ENCODE results near the gene AGAP1.

Gene AGAP1

DNA sequence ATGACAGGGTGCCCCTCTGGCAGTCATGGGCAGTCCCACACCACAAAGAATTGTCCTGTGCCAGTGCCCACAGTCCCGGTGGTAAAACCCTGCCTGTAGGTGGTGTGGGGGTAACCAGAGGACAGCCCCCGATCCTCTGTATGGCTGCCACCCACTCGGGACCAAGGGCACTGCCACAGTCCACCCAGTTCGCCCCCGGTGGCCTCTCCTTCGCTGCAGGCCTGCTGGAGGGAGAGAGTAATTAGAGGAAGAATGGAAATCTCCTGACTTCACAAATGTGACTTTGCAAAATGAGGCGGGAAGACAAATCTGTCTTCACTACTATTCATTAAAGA, 663.0 kb downstream of the AGAP1 start:
- no peak for DNase-seq (ENCODE audit: low read depth, low spot score)

DNA sequence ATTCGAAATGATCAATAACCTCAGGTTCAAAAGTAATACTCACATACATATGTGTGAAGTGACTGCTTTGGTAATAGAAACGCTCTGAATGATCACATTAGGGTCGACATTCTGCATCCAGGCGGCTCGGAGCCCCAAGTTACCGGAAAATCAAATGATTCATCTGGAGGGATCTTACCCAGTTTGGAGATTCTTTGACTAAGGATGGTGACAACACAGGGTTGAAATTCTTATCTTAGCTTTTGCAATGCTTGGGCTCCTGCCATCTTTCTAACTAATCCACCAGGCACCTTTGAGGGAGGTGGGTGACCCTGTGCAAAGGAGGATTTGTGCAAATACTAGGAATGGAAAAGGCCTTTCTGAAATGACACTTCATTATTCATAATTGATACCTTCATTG, 663.5 kb downstream of the AGAP1 start:
- no peak for DNase-seq (ENCODE audit: low read depth, low spot score)

DNA sequence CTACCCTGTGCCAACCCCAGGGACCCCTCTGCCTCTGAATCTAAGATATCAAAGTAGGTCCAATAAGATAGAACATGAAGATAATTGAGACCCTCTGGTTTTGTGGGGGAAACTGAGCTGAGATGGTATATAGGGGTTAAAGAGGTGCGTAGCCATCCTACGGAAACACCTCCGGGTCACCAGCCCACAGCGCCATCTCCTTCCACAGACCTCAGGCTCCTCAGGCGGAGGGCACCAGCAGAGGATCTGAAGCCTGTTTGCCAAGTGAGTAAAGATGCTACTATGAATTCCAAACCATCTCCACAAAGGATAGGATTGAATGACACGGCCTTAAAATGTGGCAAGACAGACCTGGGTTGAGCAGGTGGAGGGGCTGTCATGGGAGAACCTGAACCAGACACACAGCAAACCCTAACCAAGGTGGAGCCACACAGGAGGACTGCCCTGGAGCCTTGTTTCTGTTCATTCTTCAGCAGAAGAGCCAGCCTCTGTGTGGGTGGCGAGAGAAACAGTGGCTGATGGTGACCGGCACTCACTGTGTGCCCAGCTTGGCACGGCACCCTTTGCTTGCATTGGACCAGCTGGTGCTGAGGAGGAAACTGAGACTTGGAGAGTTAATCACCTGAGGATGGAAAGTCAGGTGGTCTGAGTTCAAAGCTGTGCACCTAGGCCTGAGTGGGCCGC, 664.1 kb downstream of the AGAP1 start:
- no peak for DNase-seq (ENCODE audit: low read depth, low spot score)

DNA sequence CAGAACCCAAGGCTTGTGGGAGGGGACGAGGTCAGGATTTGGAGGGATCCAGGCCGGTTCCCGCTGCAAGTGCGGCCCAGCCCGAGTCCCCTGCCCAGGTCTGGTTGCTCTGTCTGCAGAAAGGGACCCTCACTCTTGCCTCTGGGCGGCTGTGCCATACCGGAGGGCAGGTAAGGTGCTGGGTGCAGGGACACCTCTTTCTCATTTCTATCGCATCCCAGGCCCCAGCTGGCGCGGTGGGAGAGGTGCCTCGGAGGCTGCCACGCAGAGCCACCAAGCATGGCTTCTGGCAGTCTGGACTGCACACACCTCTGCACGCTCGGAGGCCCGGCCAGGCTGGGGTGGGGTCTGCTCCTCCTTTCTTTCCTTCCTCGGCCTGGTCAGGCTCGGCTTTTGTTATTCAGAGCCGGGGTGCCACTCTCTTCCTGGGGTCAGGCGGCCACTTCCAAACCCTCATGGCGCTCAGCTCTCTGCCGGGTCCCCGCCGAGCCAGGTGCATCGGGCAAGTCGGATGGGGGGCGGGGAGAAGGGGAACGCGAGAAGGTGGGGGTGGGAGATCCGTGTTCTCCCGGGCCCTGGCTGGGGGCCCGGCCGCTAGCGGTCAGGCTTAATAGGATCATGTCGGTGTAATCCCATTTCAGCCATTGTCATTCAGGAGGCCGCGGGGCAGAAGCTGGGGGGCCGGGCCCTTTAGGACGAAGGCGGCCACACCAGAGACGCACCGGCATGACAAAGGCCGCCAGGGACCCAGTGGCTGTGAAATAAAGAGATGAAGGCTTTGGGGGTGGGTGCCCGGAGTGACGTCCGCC, 665.3 kb downstream of the AGAP1 start:
- no peak for DNase-seq (ENCODE audit: low read depth, low spot score)

DNA sequence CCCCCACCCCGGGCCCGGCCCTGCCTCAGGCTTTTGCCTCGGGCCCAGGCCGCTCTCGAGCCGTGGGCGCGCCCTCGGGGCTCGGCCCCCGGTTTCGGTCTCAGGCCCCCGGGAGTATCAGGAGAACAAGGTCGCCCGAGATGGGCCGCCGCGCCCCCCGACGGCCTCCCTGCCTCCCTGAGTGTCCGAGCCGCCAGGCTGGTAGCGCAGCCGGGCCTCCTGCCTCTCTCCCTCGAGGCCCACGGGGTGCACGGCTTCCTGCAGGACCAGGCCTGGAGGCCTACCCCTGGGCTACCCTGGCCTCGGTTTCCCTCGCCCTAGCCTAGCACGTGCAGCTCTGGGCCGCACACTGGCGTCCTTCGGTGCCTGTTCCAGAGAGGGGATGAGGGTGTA, 665.9 kb downstream of the AGAP1 start:
- no peak for DNase-seq (ENCODE audit: low read depth, low spot score)

DNA sequence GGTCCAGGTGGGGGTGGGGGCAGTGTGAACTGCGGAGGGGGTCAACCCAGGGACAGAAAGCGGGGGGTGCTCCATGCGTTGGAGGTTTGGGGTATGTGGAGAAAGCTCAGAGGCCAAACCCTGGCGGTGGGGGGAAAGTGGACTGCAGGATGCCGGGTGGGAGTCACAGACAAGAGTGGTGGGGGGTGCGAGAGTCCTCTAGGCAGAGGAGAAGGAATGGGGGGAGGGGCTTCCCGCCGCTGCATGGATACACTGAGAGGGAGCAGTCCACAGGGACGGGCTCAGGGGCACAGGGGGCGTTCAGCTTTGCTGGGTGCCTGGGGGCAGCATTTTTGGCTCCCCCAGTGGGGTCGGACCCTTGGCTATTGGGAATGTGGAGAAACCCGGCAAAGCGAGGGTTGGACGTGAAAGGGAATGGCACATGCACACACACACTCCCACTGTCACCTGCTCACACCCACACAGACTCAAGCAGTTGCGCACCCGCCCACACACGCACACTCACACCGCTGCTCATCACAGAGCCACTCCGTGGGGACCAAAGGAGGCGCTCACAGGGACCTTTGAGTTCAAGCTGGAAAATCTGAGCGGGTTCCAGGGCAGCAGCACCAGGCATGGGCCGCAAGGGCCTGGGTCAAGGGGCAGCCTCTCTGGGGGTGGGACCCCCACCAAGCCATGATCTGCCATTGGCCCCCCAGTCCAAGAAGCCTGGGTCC, 666.7 kb downstream of the AGAP1 start:
- DNase-seq (ENCODE audit: low read depth, low spot score), result no peak

DNA sequence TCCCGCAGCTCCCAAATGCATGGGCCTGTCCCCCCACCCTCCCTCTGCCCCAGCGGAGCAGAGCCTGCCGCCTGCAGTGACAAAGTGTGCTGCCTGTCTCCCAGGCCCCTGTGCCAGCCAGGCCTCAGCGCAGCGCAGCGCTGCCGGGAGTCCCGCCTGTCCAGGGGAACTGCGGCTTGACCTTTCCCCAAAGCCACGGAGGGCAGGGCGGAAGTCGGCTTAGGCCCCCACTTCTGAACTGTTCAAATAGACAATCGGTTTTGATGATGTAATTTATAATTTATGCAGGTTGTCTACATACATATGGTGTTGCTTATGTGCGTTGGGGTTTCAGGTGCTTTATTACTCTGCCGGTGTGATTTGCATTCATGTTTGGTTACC, 667.2 kb downstream of the AGAP1 start:
- no peak for DNase-seq (ENCODE audit: low read depth, low spot score)

DNA sequence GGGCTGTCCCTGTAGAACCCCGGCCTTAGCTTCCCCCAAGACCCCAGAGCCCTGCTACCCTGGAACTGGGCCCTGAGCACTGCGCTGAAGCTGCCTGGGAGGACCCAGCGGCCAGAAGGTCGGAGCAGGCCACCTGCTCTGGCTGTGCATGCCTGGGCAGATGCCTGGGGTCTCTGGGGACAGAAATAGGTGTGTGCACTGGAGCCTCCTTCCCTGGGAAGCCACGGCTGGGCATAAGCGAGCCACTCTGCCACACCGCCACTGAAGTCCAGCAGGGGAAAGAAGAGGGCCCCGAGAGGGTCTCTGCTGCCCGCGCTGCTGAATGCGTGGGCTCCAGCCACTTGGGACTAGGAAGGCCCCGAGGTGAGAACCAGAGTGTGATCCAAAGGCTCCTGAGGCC, 667.7 kb downstream of the AGAP1 start:
- DNase-seq (ENCODE audit: low read depth, low spot score), result no peak

DNA sequence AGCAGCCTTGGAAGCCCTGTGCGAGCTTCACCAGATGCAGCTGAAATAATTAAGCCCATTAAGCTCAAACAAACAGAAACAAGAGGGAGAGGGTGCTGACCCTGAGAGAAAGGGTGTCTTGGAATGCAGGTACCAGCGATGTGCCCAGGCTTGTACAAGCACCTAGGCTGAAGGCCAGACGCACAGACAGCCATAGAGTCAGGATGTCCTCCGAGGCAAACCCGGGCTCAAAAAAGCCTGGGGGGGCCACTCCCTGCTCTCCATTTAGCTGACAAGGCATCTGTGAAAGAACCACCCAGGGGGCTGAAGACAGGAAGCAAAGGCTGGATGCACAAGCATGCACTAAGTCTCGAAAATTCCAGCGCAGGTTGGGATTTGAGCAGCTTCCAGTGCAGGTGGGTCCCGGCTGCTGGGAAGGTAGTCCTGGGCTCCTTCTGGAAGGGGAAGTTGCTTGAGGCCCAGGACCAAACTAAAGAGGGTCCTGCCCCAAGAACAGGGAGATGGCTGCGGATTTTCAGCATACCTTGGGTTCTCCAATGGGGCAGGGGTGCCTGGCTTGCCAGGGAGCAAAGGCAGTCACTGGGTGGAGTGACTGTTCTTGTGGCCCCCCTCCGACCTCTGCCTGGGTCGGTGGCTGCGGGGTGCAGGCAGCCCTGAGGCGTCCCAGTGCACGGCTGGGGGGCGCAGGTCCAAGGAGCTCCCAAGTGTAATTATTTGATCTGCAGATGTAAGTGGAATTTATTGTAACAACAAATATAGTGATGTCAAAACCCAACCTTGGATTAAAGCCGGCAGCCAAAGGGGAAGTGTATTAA, 668.4 kb downstream of the AGAP1 start:
- peak; percentile 11 for DNase-seq (ENCODE audit: low read depth, low spot score)

DNA sequence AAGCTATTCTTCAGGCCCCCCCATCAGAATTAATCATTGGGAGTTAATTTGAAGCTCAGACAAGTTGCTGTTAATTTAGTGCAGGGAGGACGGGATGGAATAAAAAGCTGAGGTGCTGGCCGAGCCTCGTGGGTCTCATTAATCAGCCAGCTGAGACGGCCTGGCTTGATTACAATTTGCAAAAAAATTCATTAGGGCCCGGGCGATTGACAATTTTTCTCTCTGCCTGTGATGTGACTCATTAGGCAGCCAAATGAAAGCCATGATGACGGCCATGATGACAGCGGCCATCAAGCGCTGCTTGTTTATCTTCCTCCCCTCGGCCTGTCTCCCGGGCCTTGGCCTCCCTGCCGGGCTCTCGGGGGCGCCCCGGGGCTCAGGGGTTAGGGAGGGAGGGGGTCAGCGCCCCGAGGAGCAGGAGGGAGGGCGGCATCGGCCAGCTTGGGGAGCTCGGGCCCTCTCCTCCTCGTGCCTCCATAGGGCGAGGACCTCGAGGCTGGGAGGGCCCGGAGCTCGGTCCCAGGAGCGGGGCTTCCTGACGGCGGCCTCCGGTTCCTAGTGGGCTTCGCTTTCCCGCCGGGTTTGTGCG, 669.1 kb downstream of the AGAP1 start:
- DNase-seq (ENCODE audit: low read depth, low spot score), result peak; percentile 29

DNA sequence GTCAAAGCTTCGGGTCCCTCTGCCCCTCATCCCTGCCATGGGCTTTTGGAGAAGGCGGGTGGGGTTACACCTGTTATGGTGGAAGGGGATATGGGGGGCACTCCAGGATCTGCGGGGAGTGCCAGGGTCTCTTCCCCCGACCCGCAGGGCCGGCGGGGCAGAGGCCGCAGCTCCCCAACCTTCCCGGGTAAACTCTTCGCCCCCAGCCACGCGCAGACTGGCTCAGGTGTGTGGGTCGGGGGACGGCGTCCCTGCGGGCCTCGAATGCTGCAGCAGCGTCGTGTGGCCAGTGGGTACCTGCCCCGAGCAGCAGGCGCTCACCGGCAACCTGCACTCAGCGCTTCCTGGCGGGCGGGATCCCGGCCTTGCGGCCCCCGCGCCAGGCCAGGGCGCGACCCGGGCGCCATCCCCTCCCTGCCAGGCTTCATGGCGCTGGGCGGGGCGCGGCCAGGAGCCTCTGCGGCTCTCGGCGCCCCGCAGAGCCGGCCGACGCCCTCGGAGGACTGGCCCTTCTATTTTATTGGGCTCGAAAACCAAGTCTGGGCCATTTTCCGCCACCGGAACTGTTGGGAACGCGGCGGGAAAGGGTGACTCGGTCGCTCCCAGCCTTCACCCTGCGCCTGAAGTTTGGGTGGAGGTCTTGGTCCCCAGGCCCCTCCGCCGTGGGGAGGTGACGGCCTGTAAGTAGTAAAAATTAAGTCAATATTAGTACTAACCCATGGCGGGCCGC, 669.8 kb downstream of the AGAP1 start:
- DNase-seq (ENCODE audit: low read depth, low spot score), result no peak

DNA sequence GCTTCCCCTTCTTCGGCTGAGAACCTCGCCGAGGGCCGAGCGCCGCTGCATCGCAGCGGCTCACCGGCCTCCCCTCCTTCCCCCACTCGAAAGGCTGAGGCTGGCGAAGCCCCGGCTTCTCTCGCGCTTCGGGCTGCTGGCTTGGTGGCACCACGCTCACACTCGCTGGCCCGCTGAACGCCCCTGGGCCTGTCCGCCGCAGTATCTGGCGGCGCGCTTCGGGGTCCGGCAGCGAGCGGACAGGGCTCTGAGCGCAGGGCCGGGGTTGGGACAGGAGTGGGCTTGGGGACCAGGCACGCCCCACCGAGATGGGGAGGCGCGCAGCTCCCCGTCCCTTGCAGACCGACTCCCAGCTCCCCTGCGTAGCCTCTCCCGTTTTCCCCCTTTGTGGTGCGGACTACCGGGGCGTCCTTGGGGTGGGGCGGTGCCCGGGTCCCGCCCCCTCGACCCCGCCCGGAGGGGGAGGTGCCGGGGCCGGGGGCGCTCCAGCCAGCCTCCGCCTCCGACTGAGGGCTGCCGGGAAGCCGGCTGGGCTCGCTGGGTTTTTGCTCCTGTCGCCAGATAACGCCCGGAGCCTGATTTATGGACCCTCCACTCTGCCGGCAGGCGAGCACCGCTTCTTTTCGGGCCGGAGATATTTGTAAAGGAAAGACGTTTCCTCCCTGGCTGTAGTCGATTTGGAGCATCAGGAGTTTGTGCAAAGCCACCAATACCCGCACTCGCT, 670.5 kb downstream of the AGAP1 start:
- DNase-seq (ENCODE audit: low read depth, low spot score), result peak; percentile 74

DNA sequence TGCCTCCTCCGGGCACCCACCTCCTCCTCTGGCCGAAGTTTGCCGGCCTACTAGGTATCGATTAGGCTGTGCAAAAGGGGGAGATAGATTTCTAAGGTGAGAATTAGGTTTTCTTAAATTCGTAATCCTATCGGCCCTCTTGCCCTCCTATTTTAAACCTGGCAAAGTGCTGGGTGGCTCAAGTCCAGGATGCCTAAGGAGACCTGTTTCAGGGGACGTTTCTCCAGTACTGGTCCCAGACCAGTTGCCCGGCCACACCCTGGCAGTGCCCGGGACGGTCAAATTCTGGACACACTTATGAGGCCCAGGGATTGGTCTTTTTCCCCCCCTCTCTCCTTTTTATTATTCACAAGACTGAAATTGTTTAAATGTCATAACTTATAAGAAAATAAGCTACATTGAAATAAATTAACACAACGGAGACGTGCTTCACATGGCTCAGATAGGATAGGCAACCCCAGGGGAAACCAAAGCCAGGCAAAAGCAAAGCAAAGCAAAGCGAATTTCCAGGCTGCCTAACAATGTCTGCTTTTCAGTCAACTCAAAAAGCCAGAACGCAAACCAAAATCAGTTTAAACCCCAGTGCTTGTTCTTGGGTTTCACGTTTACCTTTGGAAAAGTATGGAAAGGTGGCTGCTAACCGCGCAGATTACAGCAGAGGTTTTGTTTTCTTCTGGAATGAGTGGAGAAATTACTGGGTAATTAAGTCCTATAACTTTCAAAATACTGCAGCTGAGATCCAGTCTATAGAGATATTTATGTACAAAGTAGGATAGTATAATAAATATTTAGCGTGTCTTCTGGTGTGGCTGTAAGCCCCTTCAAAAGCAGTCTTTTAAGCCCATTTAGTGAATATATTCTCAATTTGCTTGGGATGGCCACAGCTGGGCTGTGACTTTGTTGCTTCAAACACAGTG, 671.3 kb downstream of the AGAP1 start:
- DNase-seq (ENCODE audit: low read depth, low spot score), result peak; percentile 6

DNA sequence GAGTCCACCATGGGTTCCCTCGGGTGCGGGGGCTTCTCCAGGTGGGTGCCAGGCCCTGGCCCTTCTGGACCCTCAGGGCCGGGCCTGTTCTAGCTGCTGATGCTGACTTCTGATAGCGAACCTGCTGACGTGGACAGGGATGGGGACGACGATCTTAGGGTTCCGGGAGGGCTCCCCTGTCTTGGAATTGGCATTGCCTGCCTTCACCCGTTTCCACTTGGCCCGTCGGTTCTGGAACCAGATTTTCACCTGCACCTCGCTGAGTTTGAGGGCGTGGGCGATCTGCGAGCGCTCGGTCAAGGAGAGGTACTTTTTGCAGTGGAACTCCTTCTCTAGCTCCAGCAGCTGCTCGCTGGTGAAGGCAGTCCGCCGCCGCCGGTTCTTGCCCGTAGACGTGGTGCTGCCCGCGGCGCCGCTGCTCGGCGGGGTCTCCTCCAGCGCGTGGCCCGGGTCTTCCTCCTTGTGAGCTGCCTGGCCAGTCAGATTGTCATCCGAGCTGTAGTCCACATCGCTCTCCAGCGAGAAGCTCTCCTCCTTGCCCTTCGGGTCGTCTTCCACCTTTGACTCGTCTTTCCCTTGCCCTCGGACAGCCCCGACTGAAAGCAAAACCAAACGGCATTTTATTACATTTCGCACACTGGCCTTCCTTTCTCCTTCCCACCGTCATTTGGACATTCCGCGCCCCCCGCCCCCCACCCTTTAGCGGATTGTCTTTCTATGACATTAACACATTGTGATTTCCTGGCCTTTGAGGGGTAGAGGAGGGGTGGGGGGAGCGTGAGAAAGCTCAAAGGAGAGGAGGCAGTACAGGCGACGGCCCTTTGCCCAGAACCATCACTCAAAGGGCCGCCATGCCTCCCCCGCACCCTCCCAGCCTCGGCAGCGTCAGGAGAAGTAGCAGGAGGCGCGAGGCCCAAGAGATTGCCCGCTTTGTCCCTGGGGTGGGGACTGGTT, 672.3 kb downstream of the AGAP1 start:
- no peak for DNase-seq (ENCODE audit: low read depth, low spot score)

DNA sequence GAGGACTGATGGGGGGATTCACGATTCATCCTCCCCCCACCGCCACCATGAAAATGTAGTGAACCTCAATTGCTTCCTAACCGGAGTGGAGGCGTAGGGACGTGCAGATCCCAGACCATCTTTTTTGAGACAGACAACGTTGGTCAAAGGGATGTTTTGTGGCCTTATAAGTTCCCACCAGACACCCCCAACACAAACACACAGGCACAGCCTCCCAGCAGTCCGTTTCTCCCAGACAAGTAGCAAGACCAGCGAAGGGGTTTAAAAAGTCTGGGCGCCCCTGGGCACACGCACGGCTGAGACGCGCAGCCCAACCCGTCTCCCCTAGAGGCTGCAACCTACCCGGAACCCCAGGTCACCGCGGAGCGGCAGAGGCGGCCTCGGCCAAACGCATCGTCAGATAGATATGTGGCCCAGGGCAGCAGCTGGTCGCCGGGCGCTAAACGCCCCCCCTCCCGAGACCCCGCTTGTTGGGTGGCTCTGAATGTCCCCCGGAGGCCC, 673.0 kb downstream of the AGAP1 start:
- DNase-seq (ENCODE audit: low read depth, low spot score), result no peak

DNA sequence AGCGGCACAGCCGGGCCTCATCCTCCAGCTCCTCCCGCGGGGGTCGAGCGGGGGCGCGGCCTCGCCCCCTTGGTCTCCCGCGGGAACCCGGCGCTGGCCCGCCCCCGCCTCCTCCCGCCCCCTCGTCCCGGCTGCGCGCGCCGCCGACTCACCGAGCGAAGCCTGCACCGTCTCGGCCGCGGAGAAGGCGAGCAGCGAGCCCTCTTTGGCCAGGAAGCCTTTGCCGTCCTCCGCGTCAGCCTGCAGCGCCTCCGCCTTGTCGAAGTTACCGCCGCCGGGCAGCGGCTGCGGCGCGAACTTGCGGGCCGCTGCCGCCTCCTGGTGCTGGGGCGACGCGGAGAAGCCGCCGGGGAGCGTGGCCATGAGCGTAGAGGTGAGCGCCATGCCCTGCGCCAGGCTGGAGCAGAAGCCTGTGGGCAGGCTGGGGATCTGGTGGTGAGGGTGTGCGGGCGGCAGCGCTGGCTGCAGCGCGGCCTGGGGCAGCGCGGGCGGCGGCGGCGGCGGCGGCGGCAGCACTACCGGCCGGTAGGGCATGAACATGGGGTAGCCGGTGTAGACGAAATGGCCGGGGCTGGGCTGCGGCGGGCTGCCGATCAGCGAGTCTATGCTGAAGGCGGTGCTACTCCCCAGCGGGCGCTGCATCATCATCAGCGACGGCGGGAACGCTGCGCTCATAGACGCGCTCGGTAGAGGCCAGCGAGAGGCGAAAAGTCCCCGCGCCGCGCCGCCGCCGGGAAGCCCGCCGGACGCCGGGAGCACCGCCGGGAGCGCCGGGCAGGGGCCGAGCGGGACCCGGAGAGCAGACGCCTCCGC, 673.7 kb downstream of the AGAP1 start:
- DNase-seq (ENCODE audit: low read depth, low spot score), result peak; percentile 82
